K562 (cell line): ENCODE measurements around the gene KRT82. TPM values are rescaled to one million over a fixed set of nuclear protein-coding genes. Genes with fewer than 3 reads are reported as not detected.

Source experiments
- ATAC-seq: fragments of 200-7000 bp; cut with Tn5 transposase; 3 replicates; pipeline ENCODE4 v1.9.1; 2020; ENCODE audit warnings: moderate library complexity
- BruUV-seq: library from RNA; stranded (reverse); fragments of 400-500 nt; replicated peaks from 2 replicates; lab custom pipeline; 2021; lab: Mats Ljungman, UMichigan
- CTCF ChIA-PET: fragments of 300-600 bp; formaldehyde crosslinking; extraction: SDS; loops from one replicate; lab custom pipeline; 2021; ENCODE audit warnings: low intra/inter-chr PET ratio; lab: Yijun Ruan, JAX
- POLR2A ChIA-PET: fragments of 300-600, 350-650 bp; sonication (Branson Sonifier 250); formaldehyde crosslinking; extraction: SDS; loops from one replicate; lab custom pipeline; 2021; ENCODE audit warnings: antibody characterized with exemption, inconsistent platforms; lab: Yijun Ruan, JAX
- DNase-seq, 4 experiments: peaks; one replicate each; pipeline versions ENCODE4 v3.0.0 to v3.0.0-alpha.2; 2011 to 2018; ENCODE audit warnings: low spot score in 3 of 4, mixed read lengths in 3 of 4; ENCODE audit errors: extremely low read depth in 1 of 4
- FAIRE-seq: peaks from 2 replicates; lab custom pipeline; 2011; peaks lifted over from hg19 to GRCh38; lab: Jason Lieb, UNC
- H2AFZ ChIP-seq: 2 replicates; pipeline ENCODE4 v1.6.0; 2011; ENCODE audit warnings: low read depth, low read length, control low read depth, inconsistent platforms
- H3K27ac ChIP-seq: fragments of 200-600 bp; 3 replicates; pipeline ENCODE4 v1.8.0; 2011; ENCODE audit warnings: low read depth, mild to moderate bottlenecking, control low read depth, inconsistent platforms, low read length, moderate library complexity, mixed read lengths; ENCODE audit errors: extremely low read depth
- H3K27me3 ChIP-seq, 2 experiments: fragments of 300-600 bp in 1 of 2; 2 replicates in 1 of 2; 3 replicates in 1 of 2; pipeline versions ENCODE4 v1.6.0 to v1.8.0; 2011; ENCODE audit warnings: inconsistent platforms in 2 of 2, low read length in 2 of 2, mild to moderate bottlenecking in 1 of 2, mixed read lengths in 1 of 2, moderate library complexity in 1 of 2; ENCODE audit not compliant: control insufficient read depth in 2 of 2, insufficient read depth in 2 of 2
- H3K36me3 ChIP-seq: fragments of 300-600 bp; 3 replicates; pipeline ENCODE4 v1.8.0; 2011; ENCODE audit warnings: mild to moderate bottlenecking, low read length, inconsistent platforms; ENCODE audit not compliant: control insufficient read depth, insufficient read depth
- H3K4me1 ChIP-seq, 2 experiments: fragments of 200-600 bp in 1 of 2; replicated peaks in 1 of 2; 2 replicates in 1 of 2; 3 replicates in 1 of 2; pipeline versions ENCODE4 v1.5.1 to v1.8.0; 2011; ENCODE audit warnings: inconsistent platforms in 2 of 2, low read length in 2 of 2, mild to moderate bottlenecking in 1 of 2, mixed read lengths in 1 of 2, moderate library complexity in 1 of 2; ENCODE audit not compliant: control insufficient read depth in 2 of 2, insufficient read depth in 2 of 2
- H3K4me2 ChIP-seq: 2 replicates; pipeline ENCODE4 v1.6.1; 2011; ENCODE audit warnings: low read length, control low read depth, inconsistent platforms, mixed read lengths; ENCODE audit not compliant: insufficient read depth
- H3K4me3 ChIP-seq: fragments of 200-600 bp; sonication (generic), shearing (Covaris generic); 2 replicates; pipeline ENCODE4 v1.5.1; 2016; ENCODE audit warnings: control low read depth, inconsistent platforms
- H3K79me2 ChIP-seq: fragments of 200-600 bp; 3 replicates; pipeline ENCODE4 v1.8.0; 2011; ENCODE audit warnings: low read length, inconsistent platforms; ENCODE audit not compliant: control insufficient read depth, insufficient read depth
- H3K9ac ChIP-seq, 2 experiments: 2 replicates each; pipeline versions ENCODE4 v1.6.0 to v1.6.1; 2011; ENCODE audit warnings: low read depth in 2 of 2, low read length in 2 of 2, control low read depth in 1 of 2, inconsistent platforms in 1 of 2, mild to moderate bottlenecking in 1 of 2, mixed read lengths in 1 of 2; ENCODE audit not compliant: insufficient read depth in 1 of 2
- H3K9me1 ChIP-seq: one replicate; pipeline ENCODE4 v1.6.0; 2011; ENCODE audit warnings: inconsistent platforms, mild to moderate bottlenecking, low read length, moderate library complexity; ENCODE audit not compliant: control insufficient read depth, insufficient read depth
- H3K9me3 ChIP-seq: replicated peaks from 2 replicates; pipeline ENCODE4 v1.5.1; 2011; ENCODE audit warnings: low read depth, low read length, inconsistent platforms; ENCODE audit not compliant: control insufficient read depth, insufficient read depth
- H4K20me1 ChIP-seq: replicated peaks from 2 replicates; pipeline ENCODE4 v1.6.1; 2011; ENCODE audit warnings: low read length, inconsistent platforms, mixed read lengths; ENCODE audit not compliant: control insufficient read depth, insufficient read depth
- ETS2 ChIP-seq: IDR thresholded peaks from 2 replicates; pipeline ENCODE4 v1.6.1; 2016; ENCODE audit warnings: borderline replicate concordance, missing genetic modification characterization, mild to moderate bottlenecking, moderate library complexity, missing compliant biosample characterization; ENCODE audit not compliant: poor library complexity, severe bottlenecking
- GABPB1 ChIP-seq: sonication (generic); formaldehyde crosslinking; IDR thresholded peaks from 2 replicates; pipeline ENCODE4 v1.8.0; 2022; ENCODE audit warnings: mild to moderate bottlenecking, missing genetic modification reagents
- KAT8 ChIP-seq: fragments of 450-650 bp; IDR thresholded peaks from 2 replicates; pipeline ENCODE4 v1.6.1; 2016; ENCODE audit warnings: low read depth, mild to moderate bottlenecking
- TAF7 ChIP-seq: fragments of 450-650 bp; IDR thresholded peaks from 2 replicates; pipeline ENCODE4 v1.6.1; 2016; ENCODE audit warnings: missing genetic modification characterization, missing compliant biosample characterization
- ZBTB8A ChIP-seq: fragments of 450-650 bp; IDR thresholded peaks from 2 replicates; pipeline ENCODE4 v1.6.1; 2018; ENCODE audit warnings: mild to moderate bottlenecking, moderate library complexity; ENCODE audit not compliant: partially characterized antibody
- WGBS: fragments of 100-300 bp; shearing (Covaris generic); methylation state at CpG from one replicate; pipeline ENCODE4 v1.1.6; 2016; ENCODE audit warnings: low coverage, mixed read lengths; ENCODE audit not compliant: insufficient coverage; ENCODE audit errors: missing lambda C conversion rate; 5-methylcytosine and 5-hydroxymethylcytosine counted together
- in situ Hi-C: fragments of 300-500 bp; cut with MboI; formaldehyde crosslinking; loops from 4 replicates; pipeline ENCODE4 v1.15.0; 2018; ENCODE audit warnings: inconsistent platforms, mixed read lengths
- intact Hi-C: fragments of 100-400 bp; cut with micrococcal nuclease; formaldehyde crosslinking; loops from 2 replicates; pipeline ENCODE4 v1.14.2; 2022
- polyA plus RNA-seq, 8 experiments: library from polyadenylated mRNA; depleted of rRNA in 4 of 8; stranded (reverse) in 5 of 8; unstranded in 3 of 8; fragments of >200 nt; fragmentation: Nextera tagmentation in 2 of 8; fragmentation: Illumina TruSeq in 1 of 8; extraction: Ambion mirVana in 2 of 8; extraction: Trizol in 1 of 8; gene quantifications; 2 replicates each; pipeline versions ENCODE4 v1.2.1 to v1.2.3, GENCODE V29; 2011 to 2014; ENCODE audit warnings: inconsistent platforms in 1 of 8, missing spikeins in 1 of 8
- total RNA-seq, 7 experiments: library from RNA; depleted of rRNA in 6 of 7; stranded (reverse); fragments of >200 nt in 6 of 7; fragmentation: Illumina TruSeq in 2 of 7; extraction: Trizol in 2 of 7; gene quantifications; 2 replicates each; pipeline versions ENCODE4 v1.2.1 to v1.2.3, GENCODE V29; 2011 to 2021; ENCODE audit warnings: low replicate concordance in 1 of 7

The KRT82 gene
- total and polyA plus RNA-seq, 9 of the 15 experiments (the other 6 are each of a cell fraction or from before 2014, with no cell fraction given): not detected

DNA sequence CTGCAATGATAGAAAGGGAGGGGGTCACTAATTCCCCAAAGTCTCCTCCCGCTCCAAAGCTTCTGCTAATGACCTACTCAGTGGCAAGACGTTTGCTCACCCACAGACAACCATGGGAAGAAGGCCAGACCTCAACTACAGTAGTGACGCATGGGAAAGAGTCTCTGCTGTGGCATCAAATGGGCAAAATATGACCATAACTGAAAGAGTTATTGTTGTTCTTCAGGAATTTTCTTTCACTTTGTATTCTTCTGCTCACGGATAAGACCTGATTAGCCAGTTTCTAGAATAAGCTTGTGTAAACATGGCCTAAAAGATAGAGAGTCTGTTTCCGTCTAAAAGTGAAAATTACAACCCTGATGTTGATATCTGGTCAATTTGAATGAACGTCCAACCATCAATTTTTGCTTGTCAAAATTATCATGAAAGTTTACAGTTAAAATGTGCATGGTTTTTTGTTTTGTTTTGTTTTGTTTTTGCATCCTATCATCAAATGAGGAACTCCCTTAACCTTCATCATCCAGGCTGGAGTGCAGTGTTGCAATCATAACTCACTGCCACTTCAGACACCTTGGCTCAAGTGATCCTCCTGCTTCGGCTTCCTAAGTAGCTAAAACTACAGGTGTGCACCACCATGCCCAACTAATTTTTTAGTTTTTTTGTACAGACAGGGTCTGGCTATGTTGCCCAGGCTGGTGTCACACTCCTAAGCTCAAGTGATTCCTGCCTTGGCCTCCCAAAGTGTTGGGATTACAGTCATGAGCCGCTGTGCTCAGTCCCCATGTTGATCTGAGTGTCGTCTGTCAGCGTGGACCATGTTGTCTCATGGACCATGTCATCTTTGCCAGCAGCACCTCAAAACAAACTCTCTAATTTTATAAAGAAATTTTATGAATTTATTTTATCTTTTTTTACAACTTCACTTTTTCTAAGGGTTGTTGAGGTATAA is 38.8 kb upstream of the KRT82 start (continued):
- no peak for TF ChIP-seq ETS2
- TF ChIP-seq GABPB1 (CRISPR knock-in tag): no peak

- Histone ChIP-seq H3K9ac (no peak overlapping the region), H3K4me2 (no peak overlapping the region), H3K4me1 (no peaks in the 10 kb centered on the region), H3K27ac (no peak overlapping the region), H2AFZ (no peak overlapping the region), H3K79me2 (no peaks in the 10 kb centered on the region), H3K36me3 (no peaks in the 10 kb centered on the region), H3K9me1 (no peaks in the 10 kb centered on the region), H4K20me1 (no peaks in the 10 kb centered on the region; the same call in 1 of the 2 replicates), H3K4me3 (no peak overlapping the region), H3K9me3 (no peaks in the 10 kb centered on the region), H3K27me3 (peaks cover 2 to 41% of the 10 kb centered on the region in 2 experiments; a peak in 4 of 5 replicates)
- no TSS peak for BruUV-seq
- no peak for FAIRE-seq
- no peak for DNase-seq
- no peak for ATAC-seq
- TF ChIP-seq TAF7 (tag): no peak
- TF ChIP-seq KAT8: no peak
- TF ChIP-seq ZBTB8A: no peak
- CTCF ChIA-PET: no interaction called here
- POLR2A ChIA-PET: no interaction called here
- in situ Hi-C loops: no loop called here
- intact Hi-C loops: no loop called here
- 0% methylated on average over 3 of the region's 3 CpGs for WGBS
Observed at GRCh38 chr12:52443966-52444365, 37.8 kb upstream of the KRT82 start.
